Astrocyte (in vitro differentiated cells and primary cell): Measurements from ENCODE around the gene POLR3F. TPM values are rescaled to one million over a fixed set of nuclear protein-coding genes. Genes with fewer than 3 reads are reported as not detected.

Experiments
- DNase-seq: peaks from one replicate; pipeline ENCODE4 v3.0.0-alpha.2; 2010; ENCODE audit warnings: low read depth
- FAIRE-seq: peaks from 2 replicates; lab custom pipeline; 2011; peaks lifted over from hg19 to GRCh38; lab: Jason Lieb, UNC
- H2AFZ ChIP-seq: 2 replicates; pipeline ENCODE4 v1.6.0; 2012; ENCODE audit warnings: low read depth, low read length, inconsistent platforms
- H3K27ac ChIP-seq: 2 replicates; pipeline ENCODE4 v1.5.1; 2011; ENCODE audit warnings: low read depth, low read length, inconsistent platforms
- H3K27me3 ChIP-seq: 2 replicates; pipeline ENCODE4 v1.6.0; 2011; ENCODE audit warnings: low read length, inconsistent platforms; ENCODE audit not compliant: insufficient read depth
- H3K36me3 ChIP-seq: 2 replicates; pipeline ENCODE4 v1.5.1; 2011; ENCODE audit warnings: low read length, inconsistent platforms; ENCODE audit not compliant: insufficient read depth
- H3K4me1 ChIP-seq: 2 replicates; pipeline ENCODE4 v1.5.1; 2011; ENCODE audit warnings: low read length, inconsistent platforms; ENCODE audit not compliant: insufficient read depth
- H3K4me2 ChIP-seq: 2 replicates; pipeline ENCODE4 v1.6.0; 2012; ENCODE audit warnings: low read length, inconsistent platforms
- H3K4me3 ChIP-seq: 2 replicates; pipeline ENCODE4 v1.5.1; 2011; ENCODE audit warnings: low read depth, mild to moderate bottlenecking, low read length, inconsistent platforms; ENCODE audit not compliant: insufficient read depth
- H3K79me2 ChIP-seq: 2 replicates; pipeline ENCODE4 v1.6.0; 2012; ENCODE audit warnings: mild to moderate bottlenecking, low read length, inconsistent platforms; ENCODE audit not compliant: insufficient read depth
- H3K9ac ChIP-seq: 2 replicates; pipeline ENCODE4 v1.6.0; 2012; ENCODE audit warnings: mild to moderate bottlenecking, low read length, inconsistent platforms
- H3K9me3 ChIP-seq: 2 replicates; pipeline ENCODE4 v1.5.1; 2012; ENCODE audit warnings: low read depth, mild to moderate bottlenecking, low read length, inconsistent platforms; ENCODE audit not compliant: insufficient read depth
- H4K20me1 ChIP-seq: 2 replicates; pipeline ENCODE4 v1.6.0; 2012; ENCODE audit warnings: low read length, inconsistent platforms; ENCODE audit not compliant: insufficient read depth
- H3K27ac Mint-ChIP-seq: one replicate; pipeline ENCODE4 v1.8.0; 2021; ENCODE audit warnings: mild to moderate bottlenecking, mixed read lengths; ENCODE audit not compliant: unreplicated experiment
- H3K27me3 Mint-ChIP-seq: one replicate; pipeline ENCODE4 v1.8.0; 2021; ENCODE audit warnings: low read depth, mixed read lengths; ENCODE audit not compliant: unreplicated experiment
- H3K36me3 Mint-ChIP-seq: one replicate; pipeline ENCODE4 v1.8.0; 2021; ENCODE audit warnings: low read depth, mixed read lengths; ENCODE audit not compliant: unreplicated experiment
- H3K4me1 Mint-ChIP-seq: one replicate; pipeline ENCODE4 v1.8.0; 2021; ENCODE audit warnings: low read depth, mixed read lengths; ENCODE audit not compliant: unreplicated experiment
- H3K4me3 Mint-ChIP-seq: one replicate; pipeline ENCODE4 v1.8.0; 2021; ENCODE audit warnings: mild to moderate bottlenecking, moderate library complexity, mixed read lengths; ENCODE audit not compliant: unreplicated experiment
- H3K9me3 Mint-ChIP-seq: one replicate; pipeline ENCODE4 v1.8.0; 2021; ENCODE audit warnings: mild to moderate bottlenecking, mixed read lengths; ENCODE audit not compliant: unreplicated experiment
- CTCF ChIP-seq: IDR thresholded peaks from 2 replicates; pipeline ENCODE4 v1.5.1; 2011; ENCODE audit warnings: low read depth, mild to moderate bottlenecking, inconsistent platforms, low read length, moderate library complexity; ENCODE audit not compliant: insufficient read depth
- EZH2 ChIP-seq: IDR thresholded peaks from 2 replicates; pipeline ENCODE4 v1.6.1; 2012; ENCODE audit warnings: mild to moderate bottlenecking, low read length, inconsistent platforms; ENCODE audit not compliant: insufficient read depth
- total RNA-seq: library from RNA; stranded (reverse); gene quantifications from 2 replicates; pipeline ENCODE4 v1.2.1, GENCODE V29; 2021

POLR3F gene
- total RNA-seq, 1 donor from 2014 or later = 12.8 TPM

GRCh38 chr20:18466574-18466893 is 656 bp upstream of the POLR3F start:
- Mint-ChIP-seq H3K4me1 (peaks cover 9% of the 10 kb centered on the region), H3K4me3 (peak overlapping the region; percentile 98), H3K36me3 (peaks cover 2% of the 10 kb centered on the region), H3K27me3 (no peaks in the 10 kb centered on the region), H3K27ac (peak overlapping the region; percentile 96), H3K9me3 (no peaks in the 10 kb centered on the region)
- Histone ChIP-seq H3K9ac (peak overlapping the region; percentile 95), H3K79me2 (peaks cover 43% of the 10 kb centered on the region), H3K27me3 (no peaks in the 10 kb centered on the region), H3K4me1 (peaks cover 9% of the 10 kb centered on the region), H3K9me3 (no peaks in the 10 kb centered on the region), H3K36me3 (no peaks in the 10 kb centered on the region), H3K27ac (peak overlapping the region; percentile 99), H3K4me2 (peak overlapping the region; percentile 92), H2AFZ (peak overlapping the region; percentile 94), H3K4me3 (peak overlapping the region; percentile 93), H4K20me1 (no peaks in the 10 kb centered on the region)
- no peak for DNase-seq
- TF ChIP-seq CTCF (no peak), EZH2 (no peak)
- FAIRE-seq = no peak

GRCh38 chr20:18477218-18477617 is 10.0 kb downstream of the POLR3F start:
- no peaks in the 10 kb centered on the region for H3K4me1 Mint-ChIP-seq
- H3K27me3 ChIP-seq = no peaks in the 10 kb centered on the region
- no peaks in the 10 kb centered on the region for H3K9me3 ChIP-seq
- no peaks in the 10 kb centered on the region for H3K79me2 ChIP-seq
- H3K4me2 ChIP-seq = no peak overlapping the region
- no peak overlapping the region for H3K9ac ChIP-seq
- peaks cover 4% of the 10 kb centered on the region for H3K36me3 Mint-ChIP-seq
- no peak overlapping the region for H3K4me3 Mint-ChIP-seq
- no peaks in the 10 kb centered on the region for H3K27me3 Mint-ChIP-seq
- no peak overlapping the region for H3K27ac Mint-ChIP-seq
- no peak for DNase-seq
- H3K9me3 Mint-ChIP-seq = no peaks in the 10 kb centered on the region
- TF ChIP-seq CTCF = no peak
- FAIRE-seq = no peak
- H4K20me1 ChIP-seq = no peaks in the 10 kb centered on the region
- peaks cover 52% of the 10 kb centered on the region for H3K36me3 ChIP-seq
- H3K4me3 ChIP-seq = no peak overlapping the region
- no peak overlapping the region for H2AFZ ChIP-seq
- no peaks in the 10 kb centered on the region for H3K4me1 ChIP-seq
- H3K27ac ChIP-seq = no peak overlapping the region

GRCh38 chr20:18477821-18478220 is 10.6 kb downstream of the POLR3F start:
- H3K36me3 ChIP-seq = peaks cover 55% of the 10 kb centered on the region
- H3K79me2 ChIP-seq = no peaks in the 10 kb centered on the region

More at GRCh38 chr20:18477821-18478220, 10.6 kb downstream of the POLR3F start:
- no peak overlapping the region for H3K4me3 ChIP-seq
- H3K4me1 ChIP-seq = no peaks in the 10 kb centered on the region
- no peak overlapping the region for H3K9ac ChIP-seq
- no peak overlapping the region for H3K4me2 ChIP-seq
- FAIRE-seq (no peak), DNase-seq (no peak)
- TF ChIP-seq EZH2 (no peak), CTCF (no peak)
- Mint-ChIP-seq H3K27ac (no peak overlapping the region), H3K36me3 (peaks cover 4% of the 10 kb centered on the region), H3K4me3 (no peak overlapping the region), H3K4me1 (no peaks in the 10 kb centered on the region), H3K9me3 (no peaks in the 10 kb centered on the region), H3K27me3 (no peaks in the 10 kb centered on the region)
- H2AFZ ChIP-seq = no peak overlapping the region
- no peaks in the 10 kb centered on the region for H4K20me1 ChIP-seq
- H3K27ac ChIP-seq = no peak overlapping the region
- H3K9me3 ChIP-seq = no peaks in the 10 kb centered on the region
- H3K27me3 ChIP-seq = no peaks in the 10 kb centered on the region
